Endothelial cell of umbilical vein (primary cell): ENCODE data around the gene TSGA10IP. TPM values are rescaled to one million over a fixed set of nuclear protein-coding genes. Genes with fewer than 3 reads are reported as not detected.

Experiments
- BruUV-seq: library from RNA; stranded (reverse); fragments of 400-500 nt; replicated peaks from 2 replicates; lab custom pipeline; 2021; lab: Mats Ljungman, UMichigan
- CTCF ChIA-PET: fragments of 300-600, 350-600 bp; sonication (Branson Sonifier 250); formaldehyde crosslinking; loops from one replicate; lab custom pipeline; 2021; ENCODE audit warnings: antibody characterized with exemption, inconsistent platforms; lab: Charles Lee
- POLR2A ChIA-PET: fragments of 300-600, 350-600 bp; sonication (Branson Sonifier 250); formaldehyde crosslinking; loops from one replicate; lab custom pipeline; 2021; ENCODE audit warnings: antibody characterized with exemption, inconsistent platforms; lab: Charles Lee
- DNase-seq: peaks from one replicate; pipeline ENCODE4 v3.0.0-alpha.2; 2011; ENCODE audit warnings: low read depth, low spot score
- FAIRE-seq: peaks from 2 replicates; lab custom pipeline; 2011; peaks lifted over from hg19 to GRCh38; lab: Jason Lieb, UNC
- H2AFZ ChIP-seq: 2 replicates; pipeline ENCODE4 v1.6.0; 2012; ENCODE audit warnings: low read depth, low read length, control low read depth, inconsistent platforms
- H3K27ac ChIP-seq: 2 replicates; pipeline ENCODE4 v1.5.1; 2011; ENCODE audit warnings: low read depth, mild to moderate bottlenecking, control low read depth, low read length, moderate library complexity; ENCODE audit not compliant: insufficient read depth
- H3K27me3 ChIP-seq, 2 experiments: 2 replicates each; pipeline versions ENCODE4 v1.6.0 to v1.6.1; 2011; ENCODE audit warnings: low read length in 2 of 2, mixed read lengths in 1 of 2; ENCODE audit not compliant: control insufficient read depth in 2 of 2, insufficient read depth in 2 of 2
- H3K36me3 ChIP-seq, 2 experiments: 2 replicates in 1 of 2; 3 replicates in 1 of 2; pipeline ENCODE4 v1.5.1; 2011; ENCODE audit warnings: low read length in 2 of 2, mild to moderate bottlenecking in 1 of 2, moderate library complexity in 1 of 2; ENCODE audit not compliant: control insufficient read depth in 2 of 2, insufficient read depth in 2 of 2; ENCODE audit errors: extremely low read depth in 1 of 2
- H3K4me1 ChIP-seq: 3 replicates; pipeline ENCODE4 v1.5.1; 2011; ENCODE audit warnings: mild to moderate bottlenecking, low read length; ENCODE audit not compliant: control insufficient read depth, insufficient read depth; ENCODE audit errors: extremely low read depth
- H3K4me2 ChIP-seq: 2 replicates; pipeline ENCODE4 v1.6.1; 2011; ENCODE audit warnings: low read length, control low read depth, mixed read lengths; ENCODE audit not compliant: insufficient read depth
- H3K4me3 ChIP-seq, 3 experiments: fragments of 200-600 bp in 1 of 3; sonication (generic), shearing (Covaris generic) in 1 of 3; replicated peaks in 1 of 3; 2 replicates each; pipeline ENCODE4 v1.5.1; 2011 to 2016; ENCODE audit warnings: control low read depth in 3 of 3, low read length in 3 of 3, mild to moderate bottlenecking in 2 of 3, inconsistent platforms in 1 of 3, low read depth in 1 of 3, moderate library complexity in 1 of 3; ENCODE audit not compliant: insufficient read depth in 1 of 3
- H3K79me2 ChIP-seq: 2 replicates; pipeline ENCODE4 v1.6.0; 2012; ENCODE audit warnings: low read length, inconsistent platforms; ENCODE audit not compliant: control insufficient read depth, insufficient read depth
- H3K9ac ChIP-seq: replicated peaks from 2 replicates; pipeline ENCODE3; 2011; ENCODE audit warnings: low read length, control low read depth; ENCODE audit not compliant: insufficient read depth; ENCODE audit errors: extremely low read depth
- H3K9me1 ChIP-seq: replicated peaks from 3 replicates; pipeline ENCODE4 v1.6.0; 2011; ENCODE audit warnings: mild to moderate bottlenecking, low read length; ENCODE audit not compliant: control insufficient read depth, insufficient read depth; ENCODE audit errors: extremely low read depth
- H3K9me3 ChIP-seq: replicated peaks from 2 replicates; pipeline ENCODE4 v1.5.1; 2012; ENCODE audit warnings: low read length, inconsistent platforms; ENCODE audit not compliant: control insufficient read depth, insufficient read depth
- H4K20me1 ChIP-seq: replicated peaks from 2 replicates; pipeline ENCODE3; 2011; ENCODE audit warnings: mild to moderate bottlenecking, low read length; ENCODE audit not compliant: control insufficient read depth, insufficient read depth; ENCODE audit errors: extremely low read depth
- EZH2 ChIP-seq: IDR thresholded peaks from 2 replicates; pipeline ENCODE4 v1.6.1; 2012; ENCODE audit warnings: borderline replicate concordance, low read depth, mild to moderate bottlenecking, moderate library complexity, low read length, inconsistent platforms; ENCODE audit not compliant: severe bottlenecking
- FOS ChIP-seq: IDR thresholded peaks from 2 replicates; pipeline ENCODE4 v1.6.1; 2011; ENCODE audit warnings: mild to moderate bottlenecking, low read length, moderate library complexity, borderline replicate concordance; ENCODE audit not compliant: insufficient read depth
- JUN ChIP-seq: IDR thresholded peaks from 2 replicates; pipeline ENCODE4 v1.6.1; 2011; ENCODE audit warnings: borderline replicate concordance, low read depth; ENCODE audit not compliant: insufficient read length, insufficient read depth
- MAX ChIP-seq: IDR thresholded peaks from 2 replicates; pipeline ENCODE4 v1.6.1; 2011; ENCODE audit not compliant: insufficient read depth, insufficient read length
- MYC ChIP-seq: IDR thresholded peaks from one replicate; pipeline ENCODE4 v1.6.1; 2011; ENCODE audit warnings: mild to moderate bottlenecking, low read depth, low read length
- POLR2AphosphoS5 ChIP-seq: IDR thresholded peaks from 2 replicates; pipeline ENCODE4 v1.6.1; 2012; ENCODE audit warnings: low read depth, mild to moderate bottlenecking, control low read depth, low read length, moderate library complexity; ENCODE audit not compliant: insufficient read depth
- dilution Hi-C: fragments of 300-500 bp; cut with MboI; formaldehyde crosslinking; loops from one replicate; pipeline ENCODE4 v1.15.0; 2019; ENCODE audit warnings: low sequenced_read_pairs; ENCODE audit not compliant: extremely low pct_ligation_motif_present
- intact Hi-C: fragments of 100-400 bp; cut with micrococcal nuclease; formaldehyde crosslinking; loops from one replicate; pipeline ENCODE4 v1.10.0; 2022
- polyA plus RNA-seq, 4 experiments: library from polyadenylated mRNA; depleted of rRNA in 3 of 4; stranded (reverse) in 3 of 4; unstranded in 1 of 4; fragments of >200 nt; gene quantifications; 2 replicates each; pipeline versions ENCODE4 v1.2.1 to v1.2.3, GENCODE V29; 2011 to 2012; ENCODE audit warnings: missing spikeins in 1 of 4
- total RNA-seq: library from RNA; stranded (reverse); gene quantifications from 2 replicates; pipeline ENCODE4 v1.2.3, GENCODE V29; 2021

TSGA10IP gene
- total and polyA plus RNA-seq, 2 donors (not counting 3 experiments of a cell fraction or from before 2014, with no cell fraction given): not detected

GRCh38 chr11:65972116-65972515 is 26.8 kb downstream of the TSGA10IP start:
- ChIA-PET CTCF (interaction anchor here (1.4 to 1.9 kb wide), 3 partner anchors 11 to 100 kb away, joined by 3 to 8 read pairs (median 3); no protein-coding TSS in a partner anchor), POLR2A (interaction anchor here (0.6 kb wide), 1 partner anchor 76 kb away, joined by 4 read pairs; no protein-coding TSS in a partner anchor)
- Histone ChIP-seq H3K9me1 (no peaks in the 10 kb centered on the region), H4K20me1 (no peaks in the 10 kb centered on the region), H3K9ac (no peak overlapping the region), H3K4me2 (no peak overlapping the region), H2AFZ (no peak overlapping the region), H3K27me3 (no peaks in the 10 kb centered on the region), H3K4me3 (no peak overlapping the region), H3K79me2 (no peaks in the 10 kb centered on the region), H3K4me1 (no peaks in the 10 kb centered on the region), H3K9me3 (no peaks in the 10 kb centered on the region), H3K27ac (no peak overlapping the region), H3K36me3 (peaks cover 7 to 40% of the 10 kb centered on the region in 2 experiments)
- no TSS peak for BruUV-seq
- DNase-seq: no peak
- dilution Hi-C loops (no loop called here), intact Hi-C loops (no loop called here)
- TF ChIP-seq JUN (no peak), POLR2AphosphoS5 (no peak), EZH2 (no peak), MYC (no peak)
- no peak for FAIRE-seq

DNA sequence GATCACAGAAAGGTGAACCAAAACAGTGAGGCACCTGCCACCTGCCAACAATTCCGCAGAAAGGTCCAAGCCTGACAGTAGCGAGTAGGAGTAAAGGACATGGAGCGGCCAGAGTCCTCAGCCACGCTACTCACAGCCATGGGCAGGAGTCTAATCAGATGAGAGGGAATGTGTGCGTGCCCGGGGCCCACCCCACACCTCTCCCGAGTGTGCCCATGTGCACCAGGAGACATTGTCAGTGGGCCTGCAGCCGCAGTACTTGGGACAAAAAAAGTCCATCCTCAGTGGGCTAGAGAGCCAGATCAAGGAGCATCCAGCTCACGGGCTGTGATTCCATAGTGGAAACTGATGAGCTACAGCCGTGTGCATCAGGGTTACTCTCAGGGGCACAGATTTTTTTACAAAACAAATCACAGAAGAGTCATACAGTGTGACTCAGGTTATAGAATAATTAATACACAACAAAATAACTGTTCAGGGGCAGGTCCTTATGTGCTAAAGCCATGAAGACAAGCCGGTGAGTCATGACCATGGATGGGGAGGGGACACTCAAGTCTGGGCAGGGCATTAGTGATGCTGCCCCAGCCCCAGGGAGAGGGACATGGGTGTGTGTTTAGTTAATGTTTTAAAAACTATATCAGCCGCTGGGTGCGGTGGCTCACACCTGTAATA is 28.3 kb downstream of the TSGA10IP start:
- BruUV-seq: no TSS peak
- Histone ChIP-seq H3K27ac (no peak overlapping the region), H3K27me3 (no peaks in the 10 kb centered on the region), H2AFZ (no peak overlapping the region), H3K36me3 (peaks cover 7 to 39% of the 10 kb centered on the region in 2 experiments), H3K9me3 (no peaks in the 10 kb centered on the region), H3K9me1 (no peaks in the 10 kb centered on the region), H3K79me2 (no peaks in the 10 kb centered on the region), H4K20me1 (no peaks in the 10 kb centered on the region), H3K9ac (no peak overlapping the region), H3K4me3 (no peak overlapping the region), H3K4me2 (no peak overlapping the region), H3K4me1 (no peaks in the 10 kb centered on the region)
- DNase-seq (no peak), FAIRE-seq (no peak)
- CTCF ChIA-PET: interaction anchor here (0.7 to 1.4 kb wide), 3 partner anchors 71 to 248 kb away, joined by 3 to 7 read pairs (median 4); no protein-coding TSS in a partner anchor
- POLR2A ChIA-PET: no interaction called here
- intact Hi-C loops: no loop called here
- peak; percentile 5 for TF ChIP-seq FOS
- TF ChIP-seq MAX: no peak
- dilution Hi-C loops: no loop called here
